GM12872 (cell line): Measurements from ENCODE around the gene HACL1.

Experiments
- TF ChIP-seq, protein P1 (sequence below): IDR thresholded peaks from 3 replicates; pipeline ENCODE4 v1.5.1; 2011; ENCODE audit warnings: low read depth, mild to moderate bottlenecking, low read length, moderate library complexity; ENCODE audit not compliant: insufficient read depth

HACL1 gene

DNA sequence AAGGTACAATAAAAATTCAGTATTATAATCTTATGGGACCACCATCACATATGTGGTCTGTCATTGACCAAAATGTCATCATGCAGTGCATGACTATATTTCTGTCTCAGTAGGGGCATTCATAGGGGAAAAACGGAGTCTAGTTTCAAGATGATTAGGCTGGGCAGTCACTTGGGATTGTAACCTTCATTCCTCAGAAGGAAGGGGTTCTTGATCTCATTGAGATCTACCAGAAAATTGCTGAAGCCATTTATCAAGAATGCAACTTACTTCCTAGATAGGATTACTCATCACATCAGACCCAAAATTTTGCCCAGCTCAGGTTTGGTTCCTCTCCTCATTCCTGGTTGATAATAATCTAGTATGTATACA is 37.5 kb upstream of the HACL1 start:
- TF ChIP-seq, protein P1, sequence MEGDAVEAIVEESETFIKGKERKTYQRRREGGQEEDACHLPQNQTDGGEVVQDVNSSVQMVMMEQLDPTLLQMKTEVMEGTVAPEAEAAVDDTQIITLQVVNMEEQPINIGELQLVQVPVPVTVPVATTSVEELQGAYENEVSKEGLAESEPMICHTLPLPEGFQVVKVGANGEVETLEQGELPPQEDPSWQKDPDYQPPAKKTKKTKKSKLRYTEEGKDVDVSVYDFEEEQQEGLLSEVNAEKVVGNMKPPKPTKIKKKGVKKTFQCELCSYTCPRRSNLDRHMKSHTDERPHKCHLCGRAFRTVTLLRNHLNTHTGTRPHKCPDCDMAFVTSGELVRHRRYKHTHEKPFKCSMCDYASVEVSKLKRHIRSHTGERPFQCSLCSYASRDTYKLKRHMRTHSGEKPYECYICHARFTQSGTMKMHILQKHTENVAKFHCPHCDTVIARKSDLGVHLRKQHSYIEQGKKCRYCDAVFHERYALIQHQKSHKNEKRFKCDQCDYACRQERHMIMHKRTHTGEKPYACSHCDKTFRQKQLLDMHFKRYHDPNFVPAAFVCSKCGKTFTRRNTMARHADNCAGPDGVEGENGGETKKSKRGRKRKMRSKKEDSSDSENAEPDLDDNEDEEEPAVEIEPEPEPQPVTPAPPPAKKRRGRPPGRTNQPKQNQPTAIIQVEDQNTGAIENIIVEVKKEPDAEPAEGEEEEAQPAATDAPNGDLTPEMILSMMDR, result no peak

DNA sequence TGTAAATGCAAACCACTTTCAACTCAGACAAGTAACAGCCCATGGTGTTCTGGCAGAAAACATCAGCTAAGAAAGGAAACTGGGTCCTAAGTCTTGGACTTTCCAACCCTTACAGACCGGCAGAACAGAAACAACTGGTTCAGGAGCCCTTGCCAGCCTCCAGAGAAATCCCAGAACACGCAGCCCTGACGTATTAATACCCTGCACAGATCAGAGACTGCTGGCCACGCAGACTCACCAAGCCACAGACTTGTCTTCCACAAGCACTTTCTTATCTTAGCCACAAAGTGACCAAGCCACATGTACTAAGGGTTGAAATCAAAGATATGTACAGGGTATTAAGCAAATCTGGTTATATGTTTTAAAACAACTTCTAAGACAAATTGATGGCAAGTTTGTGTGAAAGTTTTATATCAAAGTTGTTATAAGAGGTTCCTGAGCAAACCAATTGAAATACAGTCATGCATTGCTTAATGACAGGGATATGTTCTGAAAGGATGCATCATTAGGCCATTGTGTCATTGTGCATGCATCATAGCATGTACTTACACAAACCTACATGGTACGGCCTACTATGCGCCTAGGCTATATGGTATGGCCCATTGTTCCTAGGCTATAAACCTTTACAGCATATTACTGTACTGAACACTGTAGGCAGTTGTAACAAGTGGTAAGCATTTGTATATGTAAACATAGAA is 37.0 kb upstream of the HACL1 start:
- TF ChIP-seq, protein P1, result no peak

DNA sequence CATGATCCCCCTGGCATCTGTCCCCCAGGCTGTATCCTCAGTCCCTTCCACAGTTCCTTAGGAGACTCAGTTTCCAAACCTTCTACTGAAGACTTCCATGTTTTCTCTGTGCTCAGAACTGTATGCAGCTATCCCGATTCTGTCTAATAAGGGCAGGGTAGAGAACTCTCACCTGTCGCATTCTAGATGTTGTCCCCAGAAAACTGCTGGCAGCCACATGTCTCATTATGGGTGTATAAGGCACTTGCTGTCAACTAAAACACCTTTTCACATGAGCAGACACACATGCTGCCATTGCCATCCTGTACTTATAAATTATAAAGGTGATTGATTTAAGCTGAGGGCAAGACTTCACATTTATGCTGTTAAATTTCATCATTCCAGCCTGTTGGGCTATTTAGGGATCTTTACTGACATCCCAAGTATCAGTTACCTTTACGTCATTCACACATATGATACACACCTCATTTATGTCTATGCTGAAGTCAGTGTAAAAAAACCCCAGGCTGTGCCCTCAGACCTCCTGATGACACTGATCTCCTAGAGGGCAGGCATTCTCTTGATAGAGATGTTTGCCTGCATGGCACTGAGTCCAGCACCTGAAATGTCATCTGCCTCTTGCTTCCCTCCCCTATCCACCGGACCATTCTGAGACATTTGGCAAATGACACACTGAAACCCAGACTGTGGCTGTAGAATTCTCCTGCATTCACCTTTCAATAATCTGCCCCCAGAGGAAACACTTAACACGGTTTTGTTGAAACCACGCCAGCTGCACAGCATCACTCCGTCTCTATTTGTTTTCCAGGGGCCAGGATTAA is 36.0 kb upstream of the HACL1 start:
- TF ChIP-seq, protein P1, result no peak

DNA sequence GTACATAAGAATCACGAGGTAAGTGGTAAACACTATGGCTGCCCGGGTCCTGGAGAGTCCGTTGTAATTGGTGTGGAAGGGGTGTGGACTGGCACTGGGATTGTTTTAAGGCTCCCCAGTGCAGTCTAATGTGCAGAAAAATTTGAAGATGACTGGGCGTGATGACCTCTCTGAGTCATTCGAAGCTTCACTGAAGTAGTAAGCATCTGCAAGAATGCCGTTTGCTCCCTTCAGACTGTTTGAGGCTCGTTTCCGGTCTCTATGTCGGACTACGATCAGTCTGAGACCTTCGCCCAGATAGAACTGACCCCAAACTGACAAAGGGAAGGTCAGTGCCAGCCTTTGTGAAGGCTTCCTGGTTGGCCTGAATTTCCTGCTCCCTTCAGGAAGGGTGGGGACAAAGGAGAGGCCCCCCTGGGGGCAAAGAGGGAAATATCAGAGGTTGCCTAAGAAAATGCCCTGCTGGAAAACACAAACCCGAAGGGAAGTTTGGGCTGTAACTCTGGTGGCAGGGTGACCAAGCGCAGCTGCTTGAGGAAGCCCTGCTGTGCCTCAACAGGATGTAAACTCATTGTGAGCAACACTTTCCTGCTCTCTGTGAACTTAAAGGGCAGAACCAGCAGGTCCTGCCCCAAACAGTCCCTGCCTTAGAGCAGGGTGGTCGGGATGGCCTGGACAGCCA is 34.8 kb upstream of the HACL1 start:
- TF ChIP-seq, protein P1, result 0 out of 3 replicates have a peak, but pooled peaks have one; percentile 16

DNA sequence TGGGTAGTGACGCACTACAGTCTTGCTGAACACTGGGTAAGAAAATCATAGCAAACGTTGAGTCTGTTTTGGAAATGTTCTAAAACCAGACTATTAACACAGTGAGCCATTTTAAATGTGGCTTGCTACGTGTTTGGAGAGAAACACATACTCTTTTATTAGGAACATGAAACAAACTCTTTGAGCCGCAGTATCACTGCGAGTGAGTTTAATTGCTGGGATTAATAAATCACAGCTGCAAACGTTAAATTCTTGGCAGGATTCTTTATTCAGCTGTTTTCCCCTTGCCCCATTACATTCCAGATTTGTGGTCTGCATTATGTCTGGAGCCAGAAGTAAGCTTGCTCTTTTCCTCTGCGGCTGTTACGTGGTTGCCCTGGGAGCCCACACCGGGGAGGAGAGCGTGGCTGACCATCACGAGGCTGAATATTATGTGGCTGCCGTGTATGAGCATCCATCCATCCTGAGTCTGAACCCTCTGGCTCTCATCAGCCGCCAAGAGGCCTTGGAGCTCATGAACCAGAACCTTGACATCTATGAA is 33.8 kb upstream of the HACL1 start:
- TF ChIP-seq, protein P1, result no peak

DNA sequence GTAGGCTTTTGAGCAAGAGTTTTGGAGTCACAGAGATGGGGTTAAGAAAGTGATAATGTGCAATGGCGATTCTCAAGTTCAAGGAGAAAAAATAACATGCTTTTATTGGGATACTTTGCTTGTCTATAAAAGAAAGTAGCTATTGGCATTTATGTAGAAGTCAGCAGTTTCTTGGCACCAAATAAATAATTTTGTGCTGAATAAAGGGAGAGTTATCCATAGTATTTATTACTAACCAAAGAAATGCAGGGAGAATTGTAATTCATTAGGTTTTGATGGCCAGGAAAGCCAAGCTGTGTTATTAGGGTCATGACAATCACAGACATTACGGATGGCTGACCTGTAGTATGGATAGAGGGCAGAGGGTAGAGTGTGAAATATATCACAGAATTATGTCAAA is 33.3 kb upstream of the HACL1 start:
- TF ChIP-seq, protein P1, result no peak

DNA sequence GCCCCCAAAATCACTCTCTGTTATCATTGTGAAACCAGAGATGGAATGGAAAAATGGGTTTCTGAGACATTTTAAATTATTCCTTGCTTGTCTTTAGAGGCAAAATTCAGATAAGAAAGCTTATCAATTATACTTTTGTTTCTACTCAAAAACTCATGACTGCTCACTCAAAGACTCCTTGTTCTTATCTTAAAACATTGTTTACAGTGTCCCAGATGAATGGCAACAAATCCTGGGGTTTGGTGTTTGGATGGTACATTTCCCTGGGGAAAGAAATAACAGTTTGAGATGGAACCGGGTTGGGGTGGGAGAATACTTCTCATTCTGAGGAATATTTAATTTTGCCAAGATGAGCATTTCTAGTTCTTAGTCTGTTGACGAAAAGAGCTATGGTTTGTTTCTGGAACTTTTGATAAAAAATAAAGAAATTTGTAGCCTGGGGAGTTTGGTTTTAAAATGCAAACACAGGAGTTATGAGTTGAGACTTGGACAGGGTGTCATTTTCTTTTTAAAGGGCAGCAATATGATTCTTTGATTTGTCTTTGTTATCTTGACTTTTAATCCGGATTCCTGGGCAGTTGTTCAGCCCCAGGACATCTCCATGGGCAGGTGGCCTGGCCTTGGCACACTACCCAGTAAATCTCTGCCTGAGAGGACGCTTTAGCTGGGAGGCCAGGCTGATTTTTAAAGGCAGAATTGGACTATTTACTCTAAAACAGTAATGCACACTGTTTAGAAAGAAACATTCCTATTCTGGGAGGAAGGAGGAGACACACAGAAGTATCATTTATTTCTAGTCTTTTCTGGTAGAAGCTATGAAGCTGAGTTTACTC is 32.6 kb upstream of the HACL1 start:
- TF ChIP-seq, protein P1, result no peak
